ENCODE data around the gene MSANTD1.

GRCh38 chr4:3232871-3233271 is 16.1 kb upstream of the MSANTD1 start:
- TF ChIP-seq CTCF (IDR thresholded peaks at IDR 0.05) (no peak), POLR2A (IDR thresholded peaks at IDR 0.05) (no peak)

Measured in ovary (tissue), 3 donors.